HG03432 (cell line): Measurements from ENCODE around the gene MCOLN1.

Source experiments
- ATAC-seq: cut with Tn5 transposase; IDR thresholded peaks from one replicate; pipeline ENCODE4 v1.9.1; 2021; ENCODE audit warnings: mild to moderate bottlenecking, moderate library complexity; ENCODE audit not compliant: unreplicated experiment

MCOLN1 gene

DNA sequence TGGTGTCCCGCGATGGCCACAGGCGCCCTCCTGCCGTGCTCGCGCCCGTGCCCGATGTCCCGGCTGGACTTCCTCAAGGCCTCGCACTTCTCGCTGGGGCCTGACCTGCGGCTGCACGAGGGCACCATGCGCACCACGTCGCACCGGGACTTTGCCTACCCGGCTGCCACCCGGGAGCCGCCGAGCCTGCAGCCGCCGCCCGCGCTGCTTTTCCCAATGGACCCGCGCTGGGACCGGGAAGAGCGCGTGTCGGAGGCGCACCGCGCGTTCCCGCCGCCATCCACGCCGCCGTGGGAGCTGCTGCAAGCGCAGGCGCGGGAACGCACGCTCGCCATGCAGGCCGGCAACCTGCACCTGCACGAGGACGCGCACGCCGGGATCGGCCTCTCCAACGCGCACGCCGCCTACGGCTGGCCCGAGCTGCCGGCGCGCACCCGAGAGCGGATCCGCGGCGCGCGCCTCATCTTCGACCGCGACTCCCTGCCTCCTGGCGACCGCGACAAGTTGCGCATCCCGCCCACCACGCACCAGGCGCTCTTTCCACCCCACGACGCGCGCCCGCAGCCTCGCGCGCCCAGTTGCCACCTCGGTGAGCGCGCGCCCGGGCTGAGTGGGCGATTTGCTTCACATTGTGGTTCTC lies 21.5 kb upstream of the MCOLN1 start:
- ATAC-seq = no peak

DNA sequence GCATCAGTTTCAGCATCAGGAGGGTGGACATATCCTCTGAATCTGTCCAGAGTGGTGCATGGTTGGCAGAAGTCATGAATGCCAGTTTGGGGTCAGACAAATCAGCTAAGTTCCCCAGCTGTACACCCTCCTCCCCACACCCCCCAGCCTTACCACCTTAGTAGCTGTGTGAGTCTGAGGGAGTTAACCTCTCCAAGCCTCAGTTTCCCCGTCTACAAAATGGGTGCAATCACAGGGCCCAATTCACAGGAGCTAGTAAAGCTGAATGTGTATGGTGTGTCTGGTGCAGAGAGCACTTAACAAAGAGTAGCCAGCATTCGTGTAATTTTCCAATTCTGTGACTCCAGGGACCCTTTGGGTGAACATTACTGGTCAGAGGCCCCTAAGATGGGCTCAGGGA lies 19.9 kb upstream of the MCOLN1 start:
- no peak for ATAC-seq

DNA sequence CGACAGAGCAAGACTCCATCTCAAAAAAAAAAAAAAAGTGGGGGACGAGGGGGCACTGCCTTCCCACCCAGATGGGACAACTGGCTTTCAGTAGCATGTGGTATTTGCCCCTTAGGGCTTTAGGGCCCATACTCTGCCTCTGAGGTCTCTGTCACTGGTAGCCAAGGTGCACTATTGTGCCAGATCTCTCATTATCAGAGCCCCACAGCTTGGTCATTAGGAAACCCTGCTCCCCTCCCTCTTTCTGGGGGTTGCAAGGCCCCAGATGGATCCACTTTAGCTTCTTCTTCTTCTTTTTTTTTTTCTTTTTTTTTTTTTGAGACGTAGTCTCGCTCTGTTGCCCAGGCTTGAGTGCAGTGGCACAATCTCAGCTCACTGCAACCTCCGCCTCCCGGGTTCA lies 17.7 kb upstream of the MCOLN1 start:
- no peak for ATAC-seq

DNA sequence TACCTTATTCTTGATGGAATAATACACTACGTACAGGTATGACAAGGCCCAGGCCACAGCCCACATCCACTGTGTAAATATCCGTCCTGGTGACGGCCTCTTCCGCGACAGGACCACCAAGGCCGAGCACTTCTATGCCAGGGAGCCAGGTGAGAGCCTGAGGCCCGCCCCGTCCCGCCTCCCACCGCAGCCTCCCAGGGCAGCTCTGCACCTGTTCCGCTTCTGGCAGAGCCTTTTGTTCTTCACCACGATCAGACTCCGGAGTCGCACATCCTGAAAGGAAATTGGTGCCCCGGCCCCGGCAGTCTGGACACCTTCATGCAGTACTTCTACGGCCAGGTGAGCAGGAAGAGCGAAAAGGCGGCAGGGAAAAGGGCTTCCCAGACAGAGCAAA lies 17.1 kb upstream of the MCOLN1 start:
- ATAC-seq = no peak

DNA sequence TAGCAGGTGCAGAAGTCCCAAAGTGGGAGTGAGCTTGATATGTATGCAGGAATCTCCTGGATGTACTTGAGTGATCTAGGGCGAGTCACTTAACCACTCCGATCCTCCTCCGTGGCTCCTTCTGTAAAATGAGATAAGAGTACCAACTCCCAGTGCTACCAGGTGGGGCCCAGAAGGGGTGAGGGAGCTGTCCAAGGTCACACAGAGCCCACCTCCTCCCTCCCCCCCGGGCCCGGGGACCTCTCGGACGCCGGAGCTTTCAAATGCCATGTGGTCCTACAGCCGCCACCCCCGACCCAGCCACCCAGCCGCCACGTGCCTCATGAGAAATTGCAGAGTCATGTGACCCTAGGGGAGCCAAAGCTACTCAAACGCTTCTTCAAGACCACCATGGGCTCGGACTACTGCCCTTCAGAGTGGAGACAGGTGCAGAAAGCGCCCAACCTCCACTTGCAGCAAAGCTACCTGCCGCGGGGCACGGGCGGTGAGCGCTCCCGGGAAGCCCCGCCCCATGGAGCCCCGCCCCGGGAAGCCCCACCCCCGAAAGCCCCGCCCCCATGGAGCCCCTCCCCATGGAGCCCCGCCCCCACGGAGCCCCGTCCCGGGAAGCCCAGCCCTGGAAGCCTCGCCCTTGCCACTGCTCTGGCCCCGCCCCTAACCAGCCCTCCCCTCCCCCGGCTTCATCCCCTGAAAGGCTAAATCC lies 16.6 kb upstream of the MCOLN1 start:
- ATAC-seq = no peak

DNA sequence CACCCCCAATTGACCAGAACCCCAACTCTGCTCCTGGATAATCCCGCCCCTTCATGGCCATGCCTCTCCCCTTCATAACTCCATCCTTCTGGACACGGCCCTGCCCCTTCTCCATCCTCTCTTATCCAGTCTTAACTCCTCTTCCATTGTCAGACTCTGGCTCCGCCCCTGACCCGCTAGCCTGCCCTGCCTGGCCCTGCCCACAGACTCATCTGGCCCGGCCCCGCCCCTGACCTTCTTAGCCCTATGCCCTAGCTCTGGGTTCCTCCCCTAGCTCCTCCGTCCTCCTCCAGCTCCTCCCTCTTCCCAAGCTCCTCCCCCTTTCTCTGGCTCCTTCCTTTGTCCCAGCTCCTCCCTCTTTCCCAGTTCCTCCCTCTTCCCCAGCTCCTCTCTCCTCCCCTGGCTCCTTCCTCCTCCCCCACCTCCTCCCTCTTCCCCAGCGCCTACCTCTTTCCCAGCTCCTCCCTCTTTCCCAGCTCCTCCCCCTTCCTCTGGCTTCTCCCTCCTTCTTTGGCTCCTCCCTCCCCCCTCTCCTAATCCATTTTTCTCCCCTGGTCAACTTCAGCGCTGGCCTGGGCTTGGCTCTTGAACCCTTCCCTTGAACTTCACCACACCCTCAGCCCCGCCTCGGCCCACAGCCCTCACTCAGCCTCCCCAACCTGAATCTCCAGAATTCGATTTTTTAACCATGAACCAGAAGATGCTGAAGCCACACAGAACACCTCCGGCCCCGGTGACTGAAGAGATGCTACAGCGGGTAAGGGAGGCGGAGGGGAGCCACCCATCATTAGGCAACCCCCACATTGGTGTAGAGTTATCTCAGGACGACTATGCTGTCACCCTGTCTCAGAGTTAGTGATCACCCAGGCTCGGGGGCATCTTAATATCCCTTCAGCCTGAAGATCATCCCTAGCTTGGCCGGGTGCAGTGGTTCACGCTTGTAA lies 15.8 kb upstream of the MCOLN1 start:
- ATAC-seq = no peak

DNA sequence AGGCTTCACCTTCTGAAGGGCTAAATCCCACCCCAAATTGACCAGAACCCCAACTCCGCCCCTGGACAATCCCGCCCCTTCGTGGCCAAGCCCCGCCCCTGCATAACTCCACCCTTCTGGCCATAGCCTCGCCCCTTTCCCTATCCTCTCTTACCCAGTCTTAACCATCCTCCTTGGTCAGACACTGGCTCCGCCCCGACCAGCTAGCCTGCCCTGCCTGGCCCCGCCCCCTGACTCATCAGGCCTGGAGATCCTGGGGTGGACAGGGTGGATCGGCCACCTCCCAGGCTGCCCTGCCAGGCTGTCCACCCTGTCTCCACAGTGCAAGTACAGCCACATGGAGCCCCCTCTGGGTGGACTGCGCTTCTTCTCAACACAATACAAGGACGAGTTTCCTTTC lies 14.5 kb upstream of the MCOLN1 start:
- no peak for ATAC-seq

DNA sequence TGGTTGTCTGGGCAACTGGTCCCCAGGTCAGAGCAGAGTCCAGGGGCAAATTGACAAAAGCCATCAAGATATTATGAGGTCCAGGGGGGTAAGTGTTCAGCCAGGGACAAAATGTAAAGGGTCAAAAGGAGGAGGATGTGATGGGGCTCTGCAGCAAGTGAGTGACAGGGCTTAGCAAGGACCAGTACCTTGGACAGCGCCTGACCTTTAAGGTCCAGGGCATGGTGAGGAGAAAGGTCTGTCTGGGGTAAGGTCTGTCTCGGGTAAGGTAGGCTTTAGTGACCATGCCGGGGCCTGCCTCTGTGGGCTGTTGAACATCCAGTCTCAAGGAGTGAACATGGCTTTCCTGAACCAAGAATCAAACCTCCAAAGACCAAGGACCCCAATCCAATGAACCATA lies 12.8 kb upstream of the MCOLN1 start:
- no peak for ATAC-seq

DNA sequence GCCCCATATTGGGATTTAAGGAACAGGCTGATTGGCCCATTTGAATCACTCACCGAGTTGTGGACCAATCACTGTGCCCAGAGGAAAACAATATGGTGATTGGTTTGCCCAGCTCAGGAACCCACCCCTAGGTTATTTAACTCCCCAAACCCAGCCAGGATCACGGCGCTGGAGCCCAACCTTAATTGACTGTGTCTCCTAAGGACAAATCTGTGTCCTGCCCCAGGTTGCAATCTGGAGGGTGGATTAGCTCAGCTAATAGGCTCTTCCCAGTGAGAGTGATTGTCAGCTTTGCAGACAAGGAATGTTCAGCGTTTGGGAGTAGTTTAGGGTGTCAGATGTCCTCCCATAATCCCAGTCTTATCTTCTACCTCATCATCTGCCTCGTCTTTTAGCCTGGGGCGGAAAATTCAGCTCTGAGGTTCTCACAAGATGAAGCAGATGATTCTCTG lies 10.0 kb upstream of the MCOLN1 start:
- ATAC-seq = no peak

DNA sequence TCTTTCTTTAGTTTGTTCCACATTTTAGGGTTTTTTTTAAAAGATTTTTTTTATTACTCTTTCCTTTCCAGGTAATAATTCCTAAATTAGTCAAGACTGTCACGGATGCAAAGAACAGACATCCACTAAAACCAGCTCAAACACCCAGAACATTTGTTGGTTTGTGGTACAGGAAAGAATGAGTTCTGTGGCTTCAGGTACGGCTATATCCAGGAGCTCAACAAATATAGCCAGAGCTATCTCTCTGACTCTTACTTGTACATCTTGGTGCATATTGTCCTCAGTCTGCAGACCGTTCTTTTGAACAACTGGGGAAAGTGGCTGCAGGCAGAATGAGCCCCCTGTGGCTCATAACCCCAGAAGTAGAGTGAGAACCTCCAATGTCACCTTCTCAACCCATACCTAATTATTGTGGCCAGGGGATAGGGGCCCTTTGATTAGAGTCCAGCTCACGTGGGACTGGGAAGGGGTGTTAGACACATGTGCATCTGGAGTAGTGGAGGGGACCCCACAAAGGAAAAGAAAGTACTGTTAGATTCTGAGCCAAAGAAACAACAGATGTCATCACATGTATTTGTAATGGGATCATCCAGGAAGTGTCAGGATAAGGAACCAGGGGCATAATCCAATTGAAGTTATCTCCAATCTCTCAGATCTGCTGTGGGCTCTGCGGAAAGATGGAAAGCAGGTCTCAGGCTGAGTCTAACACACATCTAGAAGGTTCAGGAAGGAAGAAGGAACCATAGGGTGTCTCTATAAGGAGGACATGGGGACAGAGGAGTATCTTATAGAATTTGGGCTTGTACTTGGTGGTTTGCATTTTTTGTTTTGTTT lies 8.4 kb upstream of the MCOLN1 start:
- no peak for ATAC-seq

DNA sequence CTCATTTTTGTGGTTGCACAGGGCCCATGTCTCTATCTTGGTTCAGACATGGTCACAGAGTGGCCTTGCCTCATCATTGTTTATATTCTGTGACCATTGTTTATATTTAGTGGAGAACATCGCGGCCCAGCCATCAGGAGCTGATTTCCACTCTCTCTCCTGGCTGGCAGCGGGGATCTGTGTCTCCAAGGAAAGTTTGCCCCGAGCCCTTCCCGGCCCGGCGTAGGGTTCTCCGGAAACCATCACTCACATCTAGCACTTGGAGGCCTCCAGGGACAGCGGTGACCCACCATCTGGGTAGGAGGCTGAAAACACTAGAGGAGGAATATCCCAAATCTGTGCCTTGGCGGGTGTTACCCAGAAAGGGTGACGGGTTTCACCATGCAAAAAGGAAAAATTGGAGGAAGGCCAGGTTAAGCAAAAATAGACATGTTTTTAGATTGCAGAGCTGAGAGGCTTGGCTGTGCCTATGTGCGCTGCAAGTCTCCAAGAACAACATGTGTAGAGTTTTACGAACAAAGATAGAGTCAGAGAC lies 7.2 kb upstream of the MCOLN1 start:
- ATAC-seq = no peak

DNA sequence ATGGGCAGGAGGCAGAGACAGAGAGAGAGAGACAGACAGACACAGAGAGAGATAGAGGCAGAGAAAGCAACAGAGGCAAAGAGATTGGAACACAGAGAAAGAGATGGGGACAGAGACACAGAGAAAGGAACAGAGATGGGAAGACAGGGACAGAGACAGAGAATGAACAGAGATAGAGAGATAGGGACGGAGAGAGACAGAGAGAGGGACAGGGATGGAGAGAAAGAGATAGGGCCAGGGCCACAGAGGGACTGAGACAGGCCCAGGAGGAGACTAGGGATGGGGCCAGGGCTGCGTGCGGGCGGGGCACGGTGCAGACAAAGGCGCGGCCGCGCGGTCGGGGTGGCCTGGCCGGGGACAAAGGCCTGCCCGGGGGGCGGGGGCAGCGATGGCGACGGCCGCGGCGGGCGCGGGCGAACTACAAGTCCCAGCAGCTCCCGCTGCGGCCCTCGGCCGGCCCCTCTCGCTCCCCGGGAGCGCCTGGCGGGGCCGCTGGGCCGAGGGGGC lies 6.7 kb upstream of the MCOLN1 start, which contains the start of gene ZNF358:
Gene ZNF358, plus strand, starts transcription at position 459 of the 507 bp plus-strand sequence. CDS start 3,140 bp downstream, outside the sequence.
- ATAC-seq = no peak

DNA sequence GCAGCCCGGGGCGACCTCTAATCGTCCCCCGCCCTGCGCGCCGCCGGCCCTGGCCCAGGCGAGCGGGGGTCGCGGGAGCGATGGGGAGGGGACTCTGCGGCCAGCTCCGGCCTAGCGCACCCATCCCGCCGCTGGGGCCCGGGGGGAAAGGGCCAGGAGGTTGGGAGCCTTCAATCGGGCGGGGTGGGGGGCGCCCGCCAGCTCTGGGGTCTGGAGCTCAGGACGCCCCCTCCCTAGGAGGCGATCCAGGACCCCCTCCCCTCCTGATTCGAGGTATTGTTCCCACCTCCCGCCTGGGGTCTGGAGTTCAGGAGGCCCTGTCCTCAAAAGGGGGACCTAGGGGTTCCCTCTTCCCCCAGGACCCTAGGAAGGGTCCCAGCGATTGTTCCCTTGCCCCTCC lies 6.1 kb upstream of the MCOLN1 start:
- no peak for ATAC-seq

DNA sequence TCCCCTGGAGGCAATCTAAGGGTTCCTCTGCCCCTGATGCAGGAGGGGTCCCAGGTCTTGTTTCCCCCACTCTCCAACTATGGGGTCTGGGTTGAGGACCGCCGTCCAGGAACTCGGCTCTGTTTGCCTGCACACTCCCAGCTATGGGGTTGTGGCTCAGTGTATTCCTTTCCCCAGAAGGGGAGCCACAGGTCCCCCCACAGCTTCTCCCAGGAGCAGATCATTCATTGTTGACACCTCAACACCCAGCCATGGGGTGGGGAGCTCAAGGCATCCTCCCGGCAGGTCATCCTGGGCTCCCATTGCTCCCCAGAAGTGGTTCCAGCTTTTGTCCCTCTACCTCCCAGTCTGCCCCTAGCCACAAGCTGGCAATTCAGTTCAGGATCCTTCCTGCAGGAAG lies 5.5 kb upstream of the MCOLN1 start:
- no peak for ATAC-seq

DNA sequence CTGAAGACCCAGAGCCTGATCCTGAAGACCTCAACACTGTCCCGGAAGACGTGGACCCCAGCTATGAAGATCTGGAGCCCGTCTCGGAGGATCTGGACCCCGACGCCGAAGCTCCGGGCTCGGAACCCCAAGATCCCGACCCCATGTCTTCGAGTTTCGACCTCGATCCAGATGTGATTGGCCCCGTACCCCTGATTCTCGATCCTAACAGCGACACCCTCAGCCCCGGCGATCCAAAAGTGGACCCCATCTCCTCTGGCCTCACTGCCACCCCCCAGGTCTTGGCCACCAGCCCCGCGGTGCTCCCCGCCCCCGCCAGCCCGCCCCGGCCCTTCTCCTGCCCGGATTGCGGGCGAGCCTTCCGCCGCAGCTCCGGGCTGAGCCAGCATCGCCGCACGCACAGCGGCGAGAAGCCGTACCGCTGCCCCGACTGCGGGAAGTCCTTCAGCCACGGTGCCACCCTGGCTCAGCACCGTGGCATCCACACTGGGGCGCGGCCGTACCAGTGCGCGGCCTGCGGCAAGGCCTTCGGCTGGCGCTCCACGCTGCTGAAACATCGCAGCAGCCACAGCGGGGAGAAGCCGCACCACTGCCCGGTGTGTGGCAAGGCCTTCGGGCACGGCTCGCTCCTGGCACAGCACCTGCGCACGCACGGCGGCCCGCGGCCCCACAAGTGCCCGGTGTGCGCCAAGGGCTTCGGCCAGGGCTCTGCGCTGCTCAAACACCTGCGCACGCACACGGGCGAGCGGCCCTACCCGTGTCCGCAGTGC lies 2.9 kb upstream of the MCOLN1 start:
- no peak for ATAC-seq

DNA sequence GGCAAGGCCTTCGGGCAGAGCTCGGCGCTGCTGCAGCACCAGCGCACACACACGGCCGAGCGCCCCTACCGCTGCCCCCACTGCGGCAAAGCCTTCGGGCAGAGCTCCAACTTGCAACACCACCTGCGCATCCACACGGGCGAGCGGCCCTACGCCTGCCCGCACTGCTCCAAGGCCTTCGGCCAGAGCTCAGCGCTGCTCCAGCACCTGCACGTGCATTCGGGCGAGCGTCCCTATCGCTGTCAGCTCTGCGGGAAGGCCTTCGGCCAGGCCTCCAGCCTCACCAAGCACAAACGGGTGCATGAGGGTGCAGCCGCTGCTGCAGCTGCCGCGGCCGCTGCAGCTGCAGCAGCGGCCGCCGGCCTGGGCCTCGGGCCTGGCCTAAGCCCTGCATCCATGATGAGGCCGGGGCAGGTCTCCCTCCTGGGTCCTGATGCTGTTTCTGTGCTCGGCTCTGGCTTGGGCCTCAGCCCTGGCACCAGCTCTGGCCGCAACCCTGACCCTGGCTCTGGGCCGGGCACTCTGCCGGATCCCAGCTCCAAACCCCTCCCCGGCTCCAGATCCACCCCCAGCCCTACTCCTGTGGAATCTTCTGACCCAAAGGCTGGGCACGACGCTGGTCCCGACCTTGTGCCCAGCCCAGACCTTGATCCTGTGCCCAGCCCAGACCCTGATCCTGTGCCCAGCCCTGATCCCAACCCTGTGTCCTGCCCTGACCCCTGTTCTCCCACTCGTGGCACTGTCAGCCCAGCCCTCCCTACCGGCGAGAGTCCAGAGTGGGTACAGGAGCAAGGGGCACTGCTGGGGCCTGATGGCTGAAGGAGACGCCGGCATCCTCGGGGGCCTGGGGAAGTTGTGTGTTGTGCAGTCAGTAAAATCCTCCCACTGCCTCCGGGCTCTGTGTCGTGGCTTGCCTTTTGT lies 2.0 kb upstream of the MCOLN1 start:
- ATAC-seq = no peak

DNA sequence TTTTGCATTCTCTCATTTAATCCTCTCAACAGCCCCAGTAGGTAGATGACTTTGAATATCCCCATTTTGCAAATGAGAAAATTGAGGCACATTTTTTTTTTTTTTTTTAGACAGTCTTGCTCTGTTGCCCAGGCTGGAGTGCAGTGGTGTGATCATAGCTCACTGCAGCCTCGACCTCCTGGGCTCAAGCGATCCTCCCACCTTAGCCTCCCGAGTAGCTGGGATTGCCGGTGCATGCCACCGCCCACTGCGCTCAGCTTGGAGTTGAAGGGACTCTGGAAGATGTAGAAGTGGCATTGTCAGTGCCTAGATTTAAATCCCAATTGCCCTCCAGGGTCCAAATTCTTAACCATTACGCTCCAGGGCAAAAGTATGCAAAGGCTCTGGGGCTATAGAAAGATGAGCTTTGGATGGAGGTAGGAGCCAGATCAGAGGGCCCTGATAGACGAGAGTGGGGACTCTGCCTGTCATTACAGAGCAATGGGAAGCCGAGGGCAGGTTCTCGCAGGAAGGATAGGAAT lies 813 bp upstream of the MCOLN1 start:
- no peak for ATAC-seq
